Measurements from ENCODE around the gene APCDD1L. TPM values are rescaled to one million over a fixed set of nuclear protein-coding genes. Genes with fewer than 3 reads are reported as not detected.

The APCDD1L gene
- total RNA-seq, 6 donors from 2014 or later = 0.13 TPM; not detected in 5

DNA sequence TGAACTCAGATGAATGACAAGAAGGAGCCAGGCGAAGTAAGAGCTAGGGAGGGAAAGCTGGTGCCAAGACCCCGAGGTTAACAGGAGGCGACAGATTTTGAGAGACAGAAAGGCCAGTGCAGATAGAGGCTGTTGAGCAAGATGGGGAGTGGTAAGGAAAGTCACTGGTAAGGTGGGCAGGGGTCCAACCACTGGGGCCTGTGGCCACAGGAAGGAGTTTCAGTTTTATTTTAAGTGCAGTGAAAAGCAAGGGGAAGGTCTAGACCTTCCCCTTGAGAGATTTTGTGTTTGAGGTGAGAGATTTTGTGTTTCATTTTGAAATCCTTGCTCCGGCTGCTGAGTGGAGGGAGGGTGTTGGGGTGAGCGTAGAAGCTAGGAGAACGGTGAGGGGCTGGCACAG lies 41.8 kb upstream of the APCDD1L start:
- 62 to 75% methylated on average over 6 of the region's 6 CpGs for WGBS, 2 donors
- no peaks in the 10 kb centered on the region for H3K9me3 ChIP-seq
- no peak overlapping the region for H3K27ac ChIP-seq
- DNase-seq (no peak), ATAC-seq (ENCODE audit: low FRiP score in 2 of 2) (no peak)
- H3K27me3 ChIP-seq = no peaks in the 10 kb centered on the region
- no peak for TF ChIP-seq EP300 (IDR thresholded peaks at IDR 0.05)
- TF ChIP-seq POLR2AphosphoS5 (IDR thresholded peaks at IDR 0.05) = no peak
- TF ChIP-seq POLR2A (IDR thresholded peaks at IDR 0.05) = no peak
- no peak for TF ChIP-seq CTCF (IDR thresholded peaks at IDR 0.05)
- no peaks in the 10 kb centered on the region for H3K4me1 ChIP-seq
- H3K4me3 ChIP-seq = no peak overlapping the region
- H3K36me3 ChIP-seq = no peaks in the 10 kb centered on the region

DNA sequence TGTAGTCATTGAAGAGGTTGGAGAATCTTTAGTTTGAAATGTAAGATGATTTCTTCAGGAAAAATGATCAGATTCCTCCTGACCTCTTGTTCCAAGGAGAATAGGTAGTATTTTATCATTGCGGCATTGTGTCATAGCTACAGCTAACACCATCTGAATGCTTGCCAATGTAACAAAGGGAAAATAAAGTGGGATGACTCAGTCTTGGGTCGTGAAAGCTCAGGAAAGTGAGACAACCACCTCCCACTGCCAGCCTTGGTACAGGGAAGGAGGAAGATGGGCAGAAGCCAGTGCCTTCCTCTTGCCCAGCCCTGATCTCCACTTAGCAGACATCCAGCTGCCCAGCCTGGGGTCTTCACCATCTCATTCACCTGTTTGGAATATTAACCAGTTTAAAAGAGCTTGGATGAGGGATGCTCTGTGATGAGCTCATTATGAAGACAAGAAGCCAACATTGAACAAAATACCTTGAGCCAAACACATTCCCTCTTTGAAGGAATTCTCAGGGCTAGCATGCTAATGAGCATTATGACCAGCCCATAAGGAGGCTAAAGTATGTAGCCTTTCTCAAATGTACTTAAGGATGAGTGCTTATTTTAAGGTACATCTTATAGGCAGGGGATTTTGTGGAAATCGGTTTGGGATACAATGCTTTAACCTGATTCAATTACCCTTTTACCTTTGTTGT lies 40.0 kb upstream of the APCDD1L start:
- 78 to 82% methylated on average over 3 of the region's 3 CpGs for WGBS, 2 donors
- H3K36me3 ChIP-seq = no peaks in the 10 kb centered on the region
- ATAC-seq (ENCODE audit: low FRiP score in 2 of 2) (peak in 1 of 2 donors; percentile 55), DNase-seq (no peak)
- no peaks in the 10 kb centered on the region for H3K27me3 ChIP-seq
- H3K27ac ChIP-seq = no peak overlapping the region
- peaks cover 0 to 3% (median 2%) of the 10 kb centered on the region in 4 donors for H3K4me1 ChIP-seq
- H3K9me3 ChIP-seq = no peaks in the 10 kb centered on the region
- TF ChIP-seq CTCF (IDR thresholded peaks at IDR 0.05) (no peak), POLR2AphosphoS5 (IDR thresholded peaks at IDR 0.05) (no peak), EP300 (IDR thresholded peaks at IDR 0.05) (no peak), POLR2A (IDR thresholded peaks at IDR 0.05) (no peak)
- no peak overlapping the region for H3K4me3 ChIP-seq

GRCh38 chr20:58554541-58554940 lies 39.3 kb upstream of the APCDD1L start:
- Histone ChIP-seq H3K4me1 (peaks cover 0 to 8% (median 6%) of the 10 kb centered on the region in 4 donors), H3K27ac (no peak overlapping the region), H3K4me3 (no peak overlapping the region), H3K36me3 (no peaks in the 10 kb centered on the region), H3K9me3 (no peaks in the 10 kb centered on the region), H3K27me3 (no peaks in the 10 kb centered on the region)
- WGBS, 2 donors = 93 to 96% methylated on average over 2 to 3 of the region's 3 CpGs
- DNase-seq (no peak), ATAC-seq (ENCODE audit: low FRiP score in 2 of 2) (no peak)
- no peak for TF ChIP-seq CTCF (IDR thresholded peaks at IDR 0.05)
- no peak for TF ChIP-seq POLR2AphosphoS5 (IDR thresholded peaks at IDR 0.05)
- TF ChIP-seq EP300 (IDR thresholded peaks at IDR 0.05) = no peak
- no peak for TF ChIP-seq POLR2A (IDR thresholded peaks at IDR 0.05)

DNA sequence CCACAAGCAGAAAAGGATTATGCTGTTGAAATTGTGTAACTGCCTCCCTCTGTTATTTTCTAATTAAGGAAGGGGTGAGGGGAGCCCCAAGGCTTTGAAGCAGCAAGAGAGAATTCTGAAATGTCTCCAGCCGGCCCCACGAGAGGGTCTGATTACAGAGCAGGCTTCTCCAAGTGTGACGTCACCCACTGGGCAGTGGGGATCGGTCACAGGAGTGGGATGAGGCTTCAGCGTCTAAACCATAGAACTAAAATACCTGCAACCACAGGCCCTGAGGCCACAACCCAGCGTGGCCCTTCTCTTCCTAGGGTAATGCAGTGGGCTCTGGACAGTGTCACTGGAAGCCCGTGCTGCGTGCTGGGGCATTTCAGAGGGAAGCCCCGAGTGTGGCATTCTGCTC lies 38.6 kb upstream of the APCDD1L start:
- peaks cover 0 to 8% (median 6%) of the 10 kb centered on the region in 4 donors for H3K4me1 ChIP-seq
- TF ChIP-seq POLR2A (IDR thresholded peaks at IDR 0.05) (no peak), CTCF (IDR thresholded peaks at IDR 0.05) (no peak), EP300 (IDR thresholded peaks at IDR 0.05) (no peak), POLR2AphosphoS5 (IDR thresholded peaks at IDR 0.05) (no peak)
- no peak overlapping the region for H3K4me3 ChIP-seq
- H3K27me3 ChIP-seq = no peaks in the 10 kb centered on the region
- DNase-seq (no peak), ATAC-seq (ENCODE audit: low FRiP score in 2 of 2) (peak in 1 of 2 donors; percentile 74)
- H3K9me3 ChIP-seq = no peaks in the 10 kb centered on the region
- 54 to 76% methylated on average over 9 of the region's 9 CpGs for WGBS, 2 donors
- H3K27ac ChIP-seq = no peak overlapping the region
- no peaks in the 10 kb centered on the region for H3K36me3 ChIP-seq

- Histone ChIP-seq H3K4me1 (peaks cover 0 to 8% (median 6%) of the 10 kb centered on the region in 4 donors), H3K36me3 (no peaks in the 10 kb centered on the region), H3K4me3 (no peak overlapping the region), H3K27me3 (no peaks in the 10 kb centered on the region), H3K27ac (no peak overlapping the region), H3K9me3 (no peaks in the 10 kb centered on the region)
- no peak for TF ChIP-seq CTCF (IDR thresholded peaks at IDR 0.05)
- no peak for TF ChIP-seq EP300 (IDR thresholded peaks at IDR 0.05)
- no peak for TF ChIP-seq POLR2AphosphoS5 (IDR thresholded peaks at IDR 0.05)
- TF ChIP-seq POLR2A (IDR thresholded peaks at IDR 0.05) = no peak
- ATAC-seq (ENCODE audit: low FRiP score in 2 of 2) (no peak), DNase-seq (no peak)
- WGBS, 2 donors = 85 to 90% methylated on average over 2 of the region's 2 CpGs
Observed at GRCh38 chr20:58553166-58553696, 38.0 kb upstream of the APCDD1L start.

Measured in upper lobe of left lung (tissue), 6 donors.